ENCODE data around the gene PSKH1.

- TF ChIP-seq CTCF (IDR thresholded peaks at IDR 0.05) (peak; percentile 47 to 68 (median 58)), POLR2AphosphoS5 (IDR thresholded peaks at IDR 0.05) (no peak), EP300 (IDR thresholded peaks at IDR 0.05) (no peak)
Measured at GRCh38 chr16:67942200-67942509, 49.1 kb downstream of the PSKH1 start.
